ENCODE measurements around the gene CDON.

Gene CDON, protein sequence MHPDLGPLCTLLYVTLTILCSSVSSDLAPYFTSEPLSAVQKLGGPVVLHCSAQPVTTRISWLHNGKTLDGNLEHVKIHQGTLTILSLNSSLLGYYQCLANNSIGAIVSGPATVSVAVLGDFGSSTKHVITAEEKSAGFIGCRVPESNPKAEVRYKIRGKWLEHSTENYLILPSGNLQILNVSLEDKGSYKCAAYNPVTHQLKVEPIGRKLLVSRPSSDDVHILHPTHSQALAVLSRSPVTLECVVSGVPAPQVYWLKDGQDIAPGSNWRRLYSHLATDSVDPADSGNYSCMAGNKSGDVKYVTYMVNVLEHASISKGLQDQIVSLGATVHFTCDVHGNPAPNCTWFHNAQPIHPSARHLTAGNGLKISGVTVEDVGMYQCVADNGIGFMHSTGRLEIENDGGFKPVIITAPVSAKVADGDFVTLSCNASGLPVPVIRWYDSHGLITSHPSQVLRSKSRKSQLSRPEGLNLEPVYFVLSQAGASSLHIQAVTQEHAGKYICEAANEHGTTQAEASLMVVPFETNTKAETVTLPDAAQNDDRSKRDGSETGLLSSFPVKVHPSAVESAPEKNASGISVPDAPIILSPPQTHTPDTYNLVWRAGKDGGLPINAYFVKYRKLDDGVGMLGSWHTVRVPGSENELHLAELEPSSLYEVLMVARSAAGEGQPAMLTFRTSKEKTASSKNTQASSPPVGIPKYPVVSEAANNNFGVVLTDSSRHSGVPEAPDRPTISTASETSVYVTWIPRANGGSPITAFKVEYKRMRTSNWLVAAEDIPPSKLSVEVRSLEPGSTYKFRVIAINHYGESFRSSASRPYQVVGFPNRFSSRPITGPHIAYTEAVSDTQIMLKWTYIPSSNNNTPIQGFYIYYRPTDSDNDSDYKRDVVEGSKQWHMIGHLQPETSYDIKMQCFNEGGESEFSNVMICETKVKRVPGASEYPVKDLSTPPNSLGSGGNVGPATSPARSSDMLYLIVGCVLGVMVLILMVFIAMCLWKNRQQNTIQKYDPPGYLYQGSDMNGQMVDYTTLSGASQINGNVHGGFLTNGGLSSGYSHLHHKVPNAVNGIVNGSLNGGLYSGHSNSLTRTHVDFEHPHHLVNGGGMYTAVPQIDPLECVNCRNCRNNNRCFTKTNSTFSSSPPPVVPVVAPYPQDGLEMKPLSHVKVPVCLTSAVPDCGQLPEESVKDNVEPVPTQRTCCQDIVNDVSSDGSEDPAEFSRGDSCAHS (N-terminal part only)

DNA sequence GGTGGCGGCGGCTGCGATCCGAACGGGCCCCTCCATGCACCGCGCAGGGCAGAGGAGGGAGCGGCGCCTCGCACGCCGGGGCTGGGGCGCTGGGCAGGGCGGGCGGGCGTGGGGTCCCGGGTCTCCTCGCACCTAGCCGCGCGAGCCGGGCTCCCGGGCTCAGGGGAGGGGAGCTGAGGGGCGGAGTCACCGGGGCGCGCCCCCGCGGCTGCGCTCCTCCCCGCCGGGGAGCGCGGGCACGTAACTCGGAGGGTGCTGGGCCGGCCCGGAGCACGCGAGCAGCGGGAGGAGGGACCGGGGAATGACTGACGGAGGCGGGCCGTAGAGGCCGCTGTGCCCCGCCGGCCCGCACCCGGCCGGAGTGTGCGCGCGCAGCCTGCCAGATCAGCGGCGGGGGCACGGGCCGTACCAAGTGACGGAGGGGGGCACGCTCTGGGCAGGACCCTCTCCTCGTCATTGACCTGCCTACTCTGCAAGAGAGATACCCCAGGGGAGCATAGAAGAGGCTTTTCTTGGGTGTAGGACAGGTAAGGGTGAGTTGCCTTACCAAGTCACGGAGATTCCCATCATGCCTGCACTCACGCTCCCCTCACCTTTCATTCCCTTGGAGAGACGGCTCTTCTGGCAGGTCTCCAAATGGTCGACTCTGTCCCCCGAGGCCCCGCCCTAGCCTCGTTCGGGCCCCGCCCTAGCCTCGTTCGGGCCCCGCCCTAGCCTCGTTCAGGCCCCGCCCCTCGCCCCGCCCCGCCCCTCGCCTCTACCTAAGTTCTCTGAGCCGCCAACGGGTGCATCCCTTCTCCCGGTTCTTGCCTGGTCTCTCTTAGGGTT, at the start of gene CDON:
CDON (minus strand) TSS at position 188 of the 828 bp plus-strand sequence. CDS start 39,390 bp downstream, outside the sequence.
- DNase-seq, result peak; percentile 91

DNA sequence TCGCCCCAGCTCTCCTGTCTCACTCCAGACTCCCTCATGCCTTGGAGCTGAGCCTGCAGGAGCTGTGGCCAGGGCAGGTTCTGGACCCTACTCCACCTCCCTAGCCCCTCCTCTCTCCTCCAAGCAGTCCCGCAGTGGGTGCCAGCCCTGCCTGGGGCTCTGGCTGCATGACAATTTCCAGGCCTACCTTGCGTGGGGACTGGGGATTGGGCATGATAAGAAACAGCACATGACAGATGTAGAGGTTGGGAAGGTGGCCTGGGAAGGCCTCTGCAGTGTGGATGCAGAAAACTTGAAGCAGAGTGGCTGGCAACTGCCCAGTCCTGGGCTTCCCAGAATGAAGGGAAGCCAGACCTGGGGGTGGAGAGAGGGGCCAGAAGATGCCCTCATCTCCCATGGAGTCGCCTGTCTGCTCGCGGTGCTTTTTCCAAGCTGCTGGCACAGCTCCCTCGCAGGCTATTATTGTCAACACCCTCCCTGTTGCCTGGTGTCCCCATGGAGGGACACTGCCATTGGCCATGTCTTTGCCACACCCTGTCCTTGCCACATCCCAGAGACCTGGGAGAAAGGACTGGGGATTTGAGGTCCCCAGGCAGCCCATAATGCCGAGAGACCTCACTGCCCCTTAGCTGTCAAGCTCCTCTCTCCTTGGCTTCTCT, 48.9 kb upstream of the CDON start:
- DNase-seq, result no peak

DNA sequence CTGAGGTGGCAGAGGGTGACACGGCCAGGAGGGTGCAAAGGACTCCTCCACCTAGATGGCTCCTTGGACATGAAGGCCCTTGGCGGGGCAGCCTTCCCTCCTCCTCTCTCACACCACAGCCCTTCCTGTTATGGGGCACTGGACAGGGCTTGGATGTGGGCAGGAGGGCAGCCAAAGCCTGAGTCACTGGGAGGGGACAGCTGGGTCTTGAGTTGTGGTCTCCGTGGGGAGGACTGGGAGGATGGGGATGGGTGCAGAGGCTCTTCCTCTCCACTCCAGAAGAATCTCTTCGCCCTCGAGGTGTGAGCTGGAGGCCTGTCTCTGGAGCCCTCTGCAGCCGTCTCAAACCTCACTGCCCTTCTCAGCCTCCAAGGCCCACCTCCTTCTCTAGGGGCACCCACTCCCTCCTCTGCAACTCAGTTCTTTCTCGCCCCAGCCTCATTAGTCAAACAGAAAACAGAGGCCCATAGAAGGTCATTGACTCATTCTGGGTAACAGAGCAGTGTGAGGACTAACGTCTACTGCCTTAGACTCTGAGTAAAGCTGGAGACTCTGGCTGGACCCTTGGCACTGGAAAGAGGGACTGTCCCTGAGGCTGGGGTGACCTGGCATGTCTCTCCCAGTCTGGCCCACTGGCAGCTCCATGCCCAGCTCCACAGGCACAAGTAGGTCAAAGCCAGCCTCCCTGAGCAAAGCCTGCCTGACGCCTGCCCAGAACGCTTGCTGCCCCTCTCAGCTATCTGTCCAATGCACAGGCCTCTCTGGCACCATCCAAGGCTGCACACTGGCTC, 47.5 kb upstream of the CDON start:
- no peak for DNase-seq

DNA sequence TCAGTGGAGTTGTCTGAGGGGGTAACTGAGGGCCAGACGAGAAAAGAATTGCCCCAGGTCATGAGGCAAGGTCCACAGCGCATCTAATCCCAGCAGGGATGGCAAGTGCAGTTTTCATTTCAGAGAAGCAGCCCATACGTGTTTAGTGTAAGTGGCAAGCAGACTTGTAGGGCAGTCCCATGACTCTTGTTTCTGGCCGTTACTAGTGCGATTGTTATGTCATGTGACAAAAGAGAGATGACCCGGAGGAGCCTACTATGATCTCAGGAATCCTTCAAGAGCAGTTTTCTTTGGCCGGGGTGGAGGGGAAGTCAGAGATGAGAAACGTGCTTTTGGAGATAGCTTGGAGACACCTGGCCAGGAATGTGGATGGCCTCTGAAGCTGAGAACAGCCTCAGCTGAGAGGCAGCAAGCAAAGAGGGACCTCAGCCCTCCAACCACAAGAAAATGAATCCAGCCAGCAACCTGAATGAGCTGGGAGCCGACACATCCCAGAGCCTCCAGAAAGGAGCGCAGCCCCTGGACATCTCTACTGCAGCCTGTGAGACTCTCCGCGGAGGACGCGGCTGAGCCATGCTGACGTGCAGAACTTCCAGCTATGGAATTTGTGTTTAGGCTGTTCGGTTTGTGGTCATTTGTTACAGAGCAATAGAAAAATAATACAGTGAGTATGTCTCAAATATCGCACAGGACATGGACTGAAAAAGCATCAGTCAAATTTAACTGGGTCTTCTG, 44.1 kb upstream of the CDON start:
- DNase-seq, result no peak

DNA sequence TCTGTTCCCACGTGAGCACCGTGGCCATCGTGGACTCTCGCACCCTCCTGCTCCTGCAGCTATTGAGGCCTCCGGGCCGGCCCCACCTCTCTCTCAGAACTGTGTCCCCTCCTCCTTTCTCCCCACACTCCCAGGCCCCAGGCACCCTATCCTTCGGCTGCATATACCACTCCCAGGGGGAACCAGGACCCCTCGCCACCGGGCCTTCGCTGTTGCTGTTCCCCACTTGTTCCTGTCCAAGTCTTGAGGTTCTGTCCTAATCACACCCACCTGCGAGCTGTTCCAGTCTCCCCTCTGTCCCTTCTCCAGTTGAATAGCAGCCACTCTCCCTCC, 43.0 kb upstream of the CDON start:
- no peak for DNase-seq

DNA sequence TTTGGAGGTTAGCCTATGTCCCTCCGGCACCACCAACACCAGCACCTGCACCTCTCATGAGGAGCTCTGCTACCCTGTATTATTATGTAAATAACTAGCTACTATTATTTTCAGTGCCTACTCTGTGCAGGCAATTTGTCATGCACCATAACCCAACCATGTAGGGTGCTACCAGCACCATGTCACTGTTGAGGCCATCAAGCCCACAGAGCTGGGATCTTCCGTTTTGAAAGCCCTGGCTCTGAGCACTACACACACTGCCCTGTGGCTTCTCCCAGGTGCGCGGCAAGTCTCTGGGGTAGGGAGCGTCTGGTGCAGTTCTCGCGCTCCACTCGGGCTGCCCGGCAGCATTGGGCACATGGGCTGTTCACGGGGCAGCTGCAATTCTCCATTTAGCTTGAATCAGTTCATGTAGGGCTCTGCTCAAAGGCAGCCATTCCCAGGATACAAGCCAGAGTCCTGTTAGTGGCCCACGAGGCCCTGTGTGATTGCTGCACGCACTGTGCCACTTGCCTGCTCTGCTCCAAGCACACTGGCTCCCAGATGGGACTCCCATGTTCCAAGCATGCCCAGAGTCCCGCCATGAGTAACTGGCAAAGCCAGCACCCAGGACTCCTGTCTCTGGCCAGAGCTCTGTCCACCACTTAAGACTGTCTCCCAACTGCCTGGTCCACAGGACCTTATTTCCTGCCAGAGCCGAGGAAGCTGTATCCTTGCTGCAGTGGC, 42.5 kb upstream of the CDON start:
- DNase-seq, result no peak

DNA sequence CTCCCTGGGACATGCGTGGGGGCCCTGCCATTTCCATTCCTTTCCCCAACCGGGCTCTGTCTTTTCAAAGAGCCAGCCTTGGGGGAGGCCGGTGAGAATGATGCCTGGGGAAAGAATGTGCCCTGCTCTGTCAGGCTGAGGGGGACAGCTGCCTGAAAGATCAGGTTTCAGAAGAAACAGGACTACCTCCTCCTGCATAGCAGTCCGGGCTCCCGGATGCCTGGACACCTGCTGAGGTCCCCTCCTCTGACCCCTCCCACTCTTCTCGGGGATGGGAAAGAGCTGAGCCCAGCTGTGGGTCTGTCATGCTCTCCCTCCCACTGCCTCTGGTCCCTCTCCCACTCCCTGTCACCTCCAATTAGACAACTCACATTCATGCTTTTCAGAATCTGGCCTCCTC, 41.8 kb upstream of the CDON start:
- no peak for DNase-seq

DNA sequence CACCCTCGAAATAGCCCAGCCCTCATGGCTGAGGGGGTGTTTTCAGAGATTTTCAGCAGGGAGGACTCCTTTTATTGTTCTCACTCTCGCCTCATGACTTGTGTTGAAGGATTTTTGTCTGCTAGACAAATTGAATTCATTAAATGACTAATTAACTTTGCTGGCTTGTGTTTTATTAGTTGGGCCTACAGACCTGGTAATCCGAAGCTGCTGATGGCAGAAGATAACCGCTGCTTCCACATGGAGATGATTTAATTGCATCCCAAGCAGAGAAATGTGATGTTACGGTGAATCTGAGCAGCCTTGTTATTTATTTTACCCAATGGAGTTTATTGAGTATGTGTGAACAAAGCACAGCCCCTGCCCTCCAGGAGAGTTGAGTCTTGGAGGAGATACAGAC, 40.5 kb upstream of the CDON start:
- DNase-seq, result no peak

DNA sequence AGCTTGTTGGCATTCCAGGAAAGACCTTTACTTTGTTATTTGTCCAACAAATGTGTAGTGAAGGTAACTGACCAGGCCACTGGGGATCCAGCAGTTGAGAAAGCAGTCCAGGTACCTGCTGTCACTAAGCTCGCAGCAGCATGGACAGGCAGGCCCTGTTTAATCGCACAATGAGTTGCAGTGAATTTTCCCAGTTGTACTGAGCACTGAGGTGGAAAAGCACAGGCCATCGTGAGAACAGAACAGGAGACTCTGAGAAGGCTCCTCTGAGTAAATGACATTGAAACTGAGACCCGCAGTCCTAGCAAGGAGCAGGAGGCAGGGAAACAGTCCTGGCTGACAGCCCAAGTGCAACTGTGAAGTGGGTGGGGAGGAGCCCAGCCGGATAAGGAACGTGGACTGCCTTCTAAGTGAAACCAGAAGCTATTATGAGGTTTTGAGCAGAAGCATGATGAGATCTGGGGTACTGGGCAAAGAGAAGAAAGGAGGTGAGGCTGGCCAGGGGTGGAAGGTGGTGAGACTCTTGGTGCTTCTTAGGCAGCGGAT, 39.8 kb upstream of the CDON start:
- no peak for DNase-seq

DNA sequence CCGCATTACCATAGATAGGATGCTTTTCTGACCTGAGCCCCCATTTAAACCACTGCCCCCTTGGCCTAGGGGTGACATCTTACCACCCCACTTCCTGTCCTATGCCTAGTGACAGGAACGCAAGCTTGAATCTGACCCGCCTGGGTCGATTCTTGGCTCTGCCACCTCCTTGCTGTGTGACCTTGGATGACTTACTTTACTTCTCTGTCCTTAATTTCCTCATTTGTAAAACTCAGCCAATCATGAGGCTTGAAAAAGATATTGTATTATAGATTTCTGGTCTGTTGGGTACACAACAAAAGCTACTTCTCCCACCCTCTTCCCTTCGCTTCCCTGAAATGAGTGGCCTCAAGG, 39.2 kb upstream of the CDON start:
- DNase-seq, result no peak

DNA sequence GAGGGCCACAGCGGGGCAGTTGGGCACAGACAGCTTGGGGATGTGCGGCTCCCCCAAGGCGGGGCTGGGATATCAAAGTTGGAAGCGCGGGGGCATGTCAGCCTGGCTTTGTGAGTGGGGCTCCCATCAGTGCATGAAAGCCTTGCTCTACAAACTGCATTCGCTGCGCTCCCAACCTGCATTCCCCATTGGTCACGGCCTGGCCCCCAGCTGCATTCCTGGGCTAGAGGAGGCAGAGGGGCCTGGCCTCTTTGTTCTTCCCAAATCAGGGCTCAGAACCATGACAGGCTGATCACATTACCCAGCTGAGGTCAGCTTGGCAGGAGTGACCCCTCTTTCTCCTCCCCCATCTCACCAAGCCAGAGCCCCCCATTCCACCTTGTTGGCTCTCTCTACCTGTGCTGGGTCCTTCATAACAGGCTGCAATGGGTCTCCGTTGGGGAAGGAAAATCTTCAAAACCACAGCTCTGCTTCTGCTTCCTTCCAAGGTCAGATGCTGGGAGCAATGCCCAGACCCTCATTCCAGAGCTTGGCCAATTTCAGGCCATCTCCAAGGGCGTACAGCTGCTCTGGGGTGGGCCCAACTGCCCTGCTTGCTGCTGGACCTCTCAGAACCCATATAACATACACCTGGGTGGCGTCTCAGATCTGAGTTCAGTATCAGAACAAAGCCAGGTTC, 38.7 kb upstream of the CDON start:
- no peak for DNase-seq

DNA sequence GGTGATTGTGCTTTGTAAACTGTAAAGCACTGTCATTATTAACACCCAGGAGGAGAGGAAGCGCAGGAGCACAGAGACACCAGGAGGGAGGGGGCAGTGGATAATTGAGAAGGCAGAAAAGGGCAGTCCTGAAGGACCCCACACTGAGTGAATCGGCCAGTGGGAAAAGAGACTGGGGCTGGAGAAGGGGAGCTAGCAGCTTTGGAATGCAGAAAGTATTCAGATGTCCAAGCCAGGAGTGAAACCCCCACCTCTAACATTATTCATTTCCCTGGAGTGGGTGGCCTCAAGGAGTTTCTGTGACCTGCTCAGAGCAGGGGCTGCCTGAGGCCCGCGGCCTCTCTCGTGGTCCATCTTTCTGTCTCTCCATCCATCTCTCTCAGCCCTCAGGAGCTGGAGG, 38.0 kb upstream of the CDON start:
- DNase-seq, result no peak

DNA sequence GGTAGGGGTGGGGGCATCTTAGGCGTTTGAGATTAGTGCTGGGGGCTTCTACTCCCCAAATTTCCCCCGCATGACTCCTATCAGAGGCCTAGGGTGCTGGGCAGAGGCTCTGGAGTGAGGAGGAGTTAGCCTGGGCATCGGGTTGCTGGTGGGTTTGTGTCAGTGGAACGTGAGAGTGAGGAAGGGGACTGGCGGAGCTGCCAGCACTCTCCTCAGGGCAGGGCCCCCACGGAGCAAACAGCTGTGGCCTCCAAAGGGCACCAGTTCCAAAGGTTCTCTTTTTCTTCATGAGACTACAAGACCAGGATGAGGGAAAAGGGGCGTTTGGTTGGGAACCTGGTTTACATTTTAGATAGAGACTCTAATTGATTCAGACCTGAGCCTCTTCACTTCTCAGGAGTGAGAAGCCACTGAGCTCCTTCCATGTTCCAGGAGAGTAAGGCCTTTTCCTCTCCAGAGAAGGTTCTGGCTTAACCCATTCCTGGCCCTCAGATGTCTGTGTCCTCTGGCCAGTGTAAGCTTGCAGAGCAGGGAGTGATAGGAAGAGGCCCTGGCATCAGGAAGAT, 35.6 kb upstream of the CDON start:
- DNase-seq, result no peak

DNA sequence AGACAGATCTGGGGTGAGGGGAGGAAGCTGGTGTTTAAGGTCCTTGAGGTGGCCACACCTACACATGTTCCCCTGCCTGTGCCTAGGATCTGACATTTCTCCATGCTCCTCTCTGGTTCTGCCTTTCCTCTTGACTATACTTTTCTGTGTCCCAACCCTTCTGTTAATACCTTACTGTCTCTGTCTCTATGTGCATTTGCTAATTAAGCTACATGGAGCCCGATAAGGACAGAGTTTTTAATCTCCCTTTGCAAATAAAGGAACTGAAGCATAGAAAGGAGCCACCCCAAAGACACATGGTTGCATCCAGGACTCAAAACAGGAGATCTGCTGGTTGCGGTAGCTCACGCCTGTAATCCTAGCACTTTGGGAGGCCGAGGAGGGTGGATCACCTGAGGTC, 33.1 kb upstream of the CDON start:
- no peak for DNase-seq

DNA sequence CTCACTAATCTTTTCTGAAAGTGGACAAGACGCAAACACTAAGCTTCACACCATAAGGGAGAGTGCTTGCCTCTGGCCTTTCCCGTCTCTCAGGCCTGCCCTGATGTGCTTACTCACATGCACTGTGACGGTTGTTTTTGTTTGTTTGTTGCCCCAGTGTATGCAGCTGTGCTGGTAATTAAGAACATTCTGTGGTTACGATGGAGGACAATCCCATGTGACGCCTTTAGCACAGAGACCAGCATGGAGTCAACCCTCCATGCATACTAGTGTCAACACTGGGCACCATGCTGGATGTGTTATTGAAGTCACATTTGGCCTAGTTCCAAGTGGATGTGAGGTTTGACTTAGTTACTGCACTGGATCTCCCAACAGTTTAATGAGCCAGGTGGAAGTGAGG, 27.8 kb upstream of the CDON start:
- no peak for DNase-seq

DNA sequence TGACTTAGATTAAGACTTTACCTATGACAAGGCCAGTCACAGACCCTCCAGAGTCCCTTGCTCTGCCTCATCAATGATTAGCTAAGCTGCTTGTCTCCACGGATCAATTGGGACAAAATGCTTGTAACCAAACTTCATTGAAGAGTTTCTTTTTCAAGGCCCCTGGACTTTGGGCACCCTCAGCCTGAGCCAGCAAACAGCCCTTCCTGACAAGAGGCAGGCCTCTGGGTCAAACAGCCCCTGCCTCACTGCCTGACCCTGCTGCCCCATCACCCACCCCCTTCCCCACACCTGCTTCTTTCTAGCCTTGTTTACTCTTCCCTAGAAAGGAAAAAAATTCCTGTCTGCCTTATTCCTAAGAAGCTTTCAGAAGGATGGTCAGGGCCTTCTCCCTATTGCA, 26.3 kb upstream of the CDON start:
- DNase-seq, result no peak

DNA sequence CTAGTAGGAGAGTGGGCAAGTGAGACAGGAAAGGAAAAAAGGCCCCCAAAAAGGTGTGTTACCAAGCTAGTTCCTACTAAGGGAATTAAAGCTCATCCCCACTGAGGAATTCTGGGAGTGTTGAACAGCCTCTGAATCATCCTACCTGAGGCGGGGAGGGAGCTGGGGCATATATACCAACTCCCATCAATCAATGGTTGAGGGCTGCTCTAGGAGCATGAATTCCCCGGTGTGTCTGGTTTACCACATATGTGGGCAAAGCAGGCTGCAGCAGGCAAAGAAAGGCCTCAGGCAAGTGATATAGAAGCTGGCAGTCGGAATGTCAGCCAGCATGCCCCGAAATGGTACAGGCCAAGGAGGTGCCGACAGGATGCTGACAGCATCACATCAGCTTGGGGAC, 23.6 kb upstream of the CDON start:
- no peak for DNase-seq

DNA sequence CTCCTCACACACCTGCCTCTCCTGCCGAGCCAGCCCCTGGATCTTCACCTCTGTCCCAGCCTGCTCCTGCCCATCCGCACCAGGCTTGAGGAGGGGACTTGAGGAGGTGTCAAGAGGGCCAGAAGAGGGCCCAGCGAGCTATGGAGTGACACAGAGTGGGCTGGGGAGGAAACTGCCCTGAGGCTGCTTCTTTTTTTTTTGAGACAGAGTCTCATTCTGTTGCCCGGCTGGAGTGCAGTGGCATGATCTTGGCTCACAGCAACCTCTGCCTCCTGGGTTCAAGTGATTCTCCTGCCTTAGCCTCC, 21.9 kb upstream of the CDON start:
- DNase-seq, result no peak

Data from CD4-positive, alpha-beta T cell treated with Interleukin-15 for 1 hour (primary cell).